NOMO-1 treated with dmso at 0.1 percent for 144 hours (cell line): Measurements from ENCODE around the gene TMEM101.
"Not testable (repeated sequence)": the region's sequence is repeated elsewhere in the genome, so short reads cannot be mapped to it uniquely, and the experiment has no call there.

Source experiments
- DNase-seq: peaks from one replicate; lab custom pipeline; 2025; ENCODE audit not compliant: unreplicated experiment; lab: John Stamatoyannopoulos, UW

TMEM101 gene

GRCh38 chr17:44014437-44015172 lies at the start of gene TMEM101:
TSS of gene TMEM101 (minus strand) at chr17:44014963. CDS start at chr17:44014952, 11 bp downstream.
- DNase-seq = peak; percentile 82

- no peak for DNase-seq
Observed at GRCh38 chr17:44063704-44064639, 49.2 kb upstream of the TMEM101 start.

- DNase-seq = no peak
Observed at GRCh38 chr17:44062871-44063270, 48.1 kb upstream of the TMEM101 start.

- no peak for DNase-seq
Observed at GRCh38 chr17:44061446-44061845, 46.7 kb upstream of the TMEM101 start.

GRCh38 chr17:44059101-44059892 lies 44.5 kb upstream of the TMEM101 start:
- DNase-seq = no peak

GRCh38 chr17:44053125-44053872 lies 38.5 kb upstream of the TMEM101 start:
- DNase-seq = no peak

- no peak for DNase-seq
Observed at GRCh38 chr17:44049294-44050060, 34.7 kb upstream of the TMEM101 start.

- not testable (repeated sequence) for DNase-seq
Observed at GRCh38 chr17:44046893-44047292, 32.1 kb upstream of the TMEM101 start.

GRCh38 chr17:44045486-44045885 lies 30.7 kb upstream of the TMEM101 start:
- no peak for DNase-seq

- DNase-seq = no peak
Observed at GRCh38 chr17:44044071-44044470, 29.3 kb upstream of the TMEM101 start.

- DNase-seq = no peak
Observed at GRCh38 chr17:44043272-44043696, 28.5 kb upstream of the TMEM101 start.

GRCh38 chr17:44039829-44040635 lies 25.3 kb upstream of the TMEM101 start:
- DNase-seq = no peak

- DNase-seq = no peak
Observed at GRCh38 chr17:44038604-44039011, 23.8 kb upstream of the TMEM101 start.

GRCh38 chr17:44037471-44037870 lies 22.7 kb upstream of the TMEM101 start:
- no peak for DNase-seq

GRCh38 chr17:44034688-44035087 lies 19.9 kb upstream of the TMEM101 start:
- DNase-seq = not testable (repeated sequence)

GRCh38 chr17:44033861-44034408 lies 19.2 kb upstream of the TMEM101 start:
- no peak for DNase-seq

GRCh38 chr17:44030482-44030881 lies 15.7 kb upstream of the TMEM101 start:
- no peak for DNase-seq

- DNase-seq = no peak
Observed at GRCh38 chr17:44029736-44030135, 15.0 kb upstream of the TMEM101 start.

GRCh38 chr17:44024853-44025252 lies 10.1 kb upstream of the TMEM101 start:
- DNase-seq = no peak
